ENCODE data around the gene MFAP5. TPM values are rescaled to one million over a fixed set of nuclear protein-coding genes. Genes with fewer than 3 reads are reported as not detected.
"Not testable (repeated sequence)": the region's sequence is repeated elsewhere in the genome, so short reads cannot be mapped to it uniquely, and the experiment has no call there.

The MFAP5 gene
- polyA plus RNA-seq, 3 donors: not detected

GRCh38 chr12:8622646-8623045 lies 40.0 kb downstream of the MFAP5 start:
- Histone ChIP-seq H3K9ac (ENCODE audit: insufficient read depth, low read length, poor library complexity, severe bottlenecking) (no peak overlapping the region), H3K36me3 (replicated peaks in 1 of 2; ENCODE audit: control insufficient read depth in 1 of 2, insufficient read depth in 2 of 2, low read length in 2 of 2) (no peaks in the 10 kb centered on the region), H2AFZ (ENCODE audit: insufficient read depth, low read depth, low read length, poor library complexity, severe bottlenecking) (no peak overlapping the region), H3K4me1 (ENCODE audit: control insufficient read depth in 1 of 2, insufficient read depth in 2 of 2, low read length in 2 of 2) (peaks cover 27 to 43% of the 10 kb centered on the region in 2 donors), H3K9me3 (replicated peaks in 1 of 2; ENCODE audit: control insufficient read depth in 1 of 2, insufficient read depth in 1 of 2, low read length in 2 of 2) (no peaks in the 10 kb centered on the region), H3K4me2 (replicated peaks; ENCODE audit: extremely low read depth, low read length, poor library complexity, severe bottlenecking) (no peak overlapping the region), H4K20me1 (ENCODE audit: insufficient read depth, low read length) (no peaks in the 10 kb centered on the region), H3K4me3 (replicated peaks in 1 of 3; ENCODE audit: low read depth in 2 of 3, low read length in 3 of 3) (no peak overlapping the region), H3K79me2 (ENCODE audit: insufficient read depth, low read length) (no peaks in the 10 kb centered on the region), H3K27ac (ENCODE audit: low read depth in 1 of 2, low read length in 2 of 2) (no peak overlapping the region), H3K27me3 (ENCODE audit: control insufficient read depth in 2 of 2, insufficient read depth in 2 of 2, low read length in 2 of 2) (no peaks in the 10 kb centered on the region)
- 64% methylated on average over 4 of the region's 4 CpGs for WGBS (ENCODE audit: insufficient coverage)
- no peaks in the 10 kb centered on the region for H3K27me3 Mint-ChIP-seq (ENCODE audit: low read depth in 3 of 3)
- peaks cover 0 to 5% (median 1%) of the 10 kb centered on the region in 7 donors for H3K9me3 Mint-ChIP-seq
- no peak overlapping the region for H3K4me3 Mint-ChIP-seq
- H3K4me1 Mint-ChIP-seq: peaks cover 34% of the 10 kb centered on the region
- no peak for DNase-seq
- intact Hi-C loops (cut with micrococcal nuclease): no loop called here
- H3K36me3 Mint-ChIP-seq: no peaks in the 10 kb centered on the region
- H3K27ac Mint-ChIP-seq: peak overlapping the region in 3 of 7 donors; percentile 13 to 73 (median 46)
- TF ChIP-seq, protein P1, sequence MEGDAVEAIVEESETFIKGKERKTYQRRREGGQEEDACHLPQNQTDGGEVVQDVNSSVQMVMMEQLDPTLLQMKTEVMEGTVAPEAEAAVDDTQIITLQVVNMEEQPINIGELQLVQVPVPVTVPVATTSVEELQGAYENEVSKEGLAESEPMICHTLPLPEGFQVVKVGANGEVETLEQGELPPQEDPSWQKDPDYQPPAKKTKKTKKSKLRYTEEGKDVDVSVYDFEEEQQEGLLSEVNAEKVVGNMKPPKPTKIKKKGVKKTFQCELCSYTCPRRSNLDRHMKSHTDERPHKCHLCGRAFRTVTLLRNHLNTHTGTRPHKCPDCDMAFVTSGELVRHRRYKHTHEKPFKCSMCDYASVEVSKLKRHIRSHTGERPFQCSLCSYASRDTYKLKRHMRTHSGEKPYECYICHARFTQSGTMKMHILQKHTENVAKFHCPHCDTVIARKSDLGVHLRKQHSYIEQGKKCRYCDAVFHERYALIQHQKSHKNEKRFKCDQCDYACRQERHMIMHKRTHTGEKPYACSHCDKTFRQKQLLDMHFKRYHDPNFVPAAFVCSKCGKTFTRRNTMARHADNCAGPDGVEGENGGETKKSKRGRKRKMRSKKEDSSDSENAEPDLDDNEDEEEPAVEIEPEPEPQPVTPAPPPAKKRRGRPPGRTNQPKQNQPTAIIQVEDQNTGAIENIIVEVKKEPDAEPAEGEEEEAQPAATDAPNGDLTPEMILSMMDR (IDR thresholded peaks at IDR 0.05): no peak

DNA sequence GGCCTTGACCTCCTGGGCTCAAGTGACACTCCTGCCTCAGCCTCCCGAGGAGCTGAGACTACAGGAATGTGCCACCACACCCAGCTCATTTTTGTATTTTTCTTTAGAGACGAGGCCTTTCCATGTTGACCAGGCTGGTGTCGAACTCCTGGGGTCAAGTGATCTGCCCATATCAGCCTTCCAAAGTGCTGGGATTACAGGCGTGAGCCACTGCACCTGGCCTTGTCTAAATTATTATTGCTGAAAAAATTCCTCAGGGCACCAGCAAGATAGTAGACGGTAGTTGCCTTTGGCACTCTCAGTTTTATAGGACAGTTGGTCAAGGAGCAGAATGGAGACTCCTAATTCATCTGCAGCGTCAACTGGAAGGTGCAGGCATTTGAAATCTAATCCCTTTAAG lies 47.4 kb downstream of the MFAP5 start:
- H3K27me3 ChIP-seq (ENCODE audit: control insufficient read depth in 2 of 2, insufficient read depth in 2 of 2, low read length in 2 of 2): no peaks in the 10 kb centered on the region
- H3K9ac ChIP-seq (ENCODE audit: insufficient read depth, low read length, poor library complexity, severe bottlenecking): no peak overlapping the region
- DNase-seq: no peak
- Mint-ChIP-seq H3K4me3 (no peak overlapping the region), H3K9me3 (peaks cover 0 to 2% (median 0%) of the 10 kb centered on the region in 7 donors), H3K27ac (no peak overlapping the region), H3K4me1 (peaks cover 34% of the 10 kb centered on the region), H3K36me3 (no peaks in the 10 kb centered on the region), H3K27me3 (ENCODE audit: low read depth in 3 of 3) (peaks cover 0 to 3% (median 1%) of the 10 kb centered on the region in 3 donors)
- TF ChIP-seq, protein P1 (IDR thresholded peaks at IDR 0.05): no peak
- H3K4me2 ChIP-seq (replicated peaks; ENCODE audit: extremely low read depth, low read length, poor library complexity, severe bottlenecking): no peak overlapping the region
- WGBS (ENCODE audit: insufficient coverage): 94% methylated on average over 3 of the region's 6 CpGs
- H3K36me3 ChIP-seq (replicated peaks in 1 of 2; ENCODE audit: control insufficient read depth in 1 of 2, insufficient read depth in 2 of 2, low read length in 2 of 2): no peaks in the 10 kb centered on the region
- intact Hi-C loops (cut with micrococcal nuclease): no loop called here
- H4K20me1 ChIP-seq (ENCODE audit: insufficient read depth, low read length): no peaks in the 10 kb centered on the region
- H3K4me3 ChIP-seq (replicated peaks in 1 of 3; ENCODE audit: low read depth in 2 of 3, low read length in 3 of 3): no peak overlapping the region
- H3K9me3 ChIP-seq (replicated peaks in 1 of 2; ENCODE audit: control insufficient read depth in 1 of 2, insufficient read depth in 1 of 2, low read length in 2 of 2): no peaks in the 10 kb centered on the region
- no peak overlapping the region for H2AFZ ChIP-seq (ENCODE audit: insufficient read depth, low read depth, low read length, poor library complexity, severe bottlenecking)
- no peaks in the 10 kb centered on the region for H3K79me2 ChIP-seq (ENCODE audit: insufficient read depth, low read length)
- peaks cover 20 to 39% of the 10 kb centered on the region in 2 donors for H3K4me1 ChIP-seq (ENCODE audit: control insufficient read depth in 1 of 2, insufficient read depth in 2 of 2, low read length in 2 of 2)
- H3K27ac ChIP-seq (ENCODE audit: low read depth in 1 of 2, low read length in 2 of 2): no peak overlapping the region

DNA sequence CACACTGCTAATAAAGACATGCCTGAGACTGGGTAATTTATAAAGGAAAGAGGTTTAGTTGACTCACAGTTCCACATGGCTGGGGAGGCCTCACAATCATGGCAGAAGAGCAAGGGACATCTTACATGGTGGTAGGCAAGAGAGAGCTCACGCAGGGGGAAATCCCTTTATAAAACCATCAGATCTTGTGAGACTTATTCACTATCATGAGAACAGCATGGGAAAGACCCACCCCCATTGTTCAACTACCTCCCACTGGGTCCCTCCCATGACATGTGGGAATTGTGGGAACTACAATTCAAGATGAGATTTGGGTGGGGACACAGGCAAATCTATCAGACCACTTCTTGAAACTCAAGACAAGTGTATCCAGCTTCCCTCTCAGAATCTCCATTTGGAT lies 48.7 kb downstream of the MFAP5 start:
- intact Hi-C loops (cut with micrococcal nuclease): loop anchor here in 1 of 2 donors (5.0 kb wide), 1 partner anchor 62 kb away; no protein-coding TSS in a partner anchor
- not testable (repeated sequence) for H3K4me3 Mint-ChIP-seq; H3K27me3 ChIP-seq (ENCODE audit: control insufficient read depth in 2 of 2, insufficient read depth in 2 of 2, low read length in 2 of 2); H3K79me2 ChIP-seq (ENCODE audit: insufficient read depth, low read length); H3K27ac Mint-ChIP-seq; H2AFZ ChIP-seq (ENCODE audit: insufficient read depth, low read depth, low read length, poor library complexity, severe bottlenecking); H3K9me3 ChIP-seq (replicated peaks in 1 of 2; ENCODE audit: control insufficient read depth in 1 of 2, insufficient read depth in 1 of 2, low read length in 2 of 2); H3K27ac ChIP-seq (ENCODE audit: low read depth in 1 of 2, low read length in 2 of 2); H4K20me1 ChIP-seq (ENCODE audit: insufficient read depth, low read length); H3K9ac ChIP-seq (ENCODE audit: insufficient read depth, low read length, poor library complexity, severe bottlenecking); H3K27me3 Mint-ChIP-seq (ENCODE audit: low read depth in 3 of 3); H3K4me2 ChIP-seq (replicated peaks; ENCODE audit: extremely low read depth, low read length, poor library complexity, severe bottlenecking); H3K36me3 Mint-ChIP-seq; H3K9me3 Mint-ChIP-seq; H3K36me3 ChIP-seq (replicated peaks in 1 of 2; ENCODE audit: control insufficient read depth in 1 of 2, insufficient read depth in 2 of 2, low read length in 2 of 2); H3K4me3 ChIP-seq (replicated peaks in 1 of 3; ENCODE audit: low read depth in 2 of 3, low read length in 3 of 3)
- peaks cover 30% of the 10 kb centered on the region for H3K4me1 Mint-ChIP-seq
- peak in 1 of 3 donors; percentile 30 for DNase-seq
- peaks cover 18 to 36% of the 10 kb centered on the region in 2 donors for H3K4me1 ChIP-seq (ENCODE audit: control insufficient read depth in 1 of 2, insufficient read depth in 2 of 2, low read length in 2 of 2)
- no CpG with 5 or more reads among the region's 1 CpG for WGBS (ENCODE audit: insufficient coverage)

Data from CD14-positive monocyte (primary cell).